Right hindlimb (tissue), 1 donor: Measurements from ENCODE around the gene CT47A1.
"Not testable (repeated sequence)": the region's sequence is repeated elsewhere in the genome, so short reads cannot be mapped to it uniquely, and the experiment has no call there.

ENCODE experiments used
- DNase-seq: peaks from one replicate; pipeline ENCODE4 v3.0.0-alpha.2; 2018

Gene CT47A1

DNA sequence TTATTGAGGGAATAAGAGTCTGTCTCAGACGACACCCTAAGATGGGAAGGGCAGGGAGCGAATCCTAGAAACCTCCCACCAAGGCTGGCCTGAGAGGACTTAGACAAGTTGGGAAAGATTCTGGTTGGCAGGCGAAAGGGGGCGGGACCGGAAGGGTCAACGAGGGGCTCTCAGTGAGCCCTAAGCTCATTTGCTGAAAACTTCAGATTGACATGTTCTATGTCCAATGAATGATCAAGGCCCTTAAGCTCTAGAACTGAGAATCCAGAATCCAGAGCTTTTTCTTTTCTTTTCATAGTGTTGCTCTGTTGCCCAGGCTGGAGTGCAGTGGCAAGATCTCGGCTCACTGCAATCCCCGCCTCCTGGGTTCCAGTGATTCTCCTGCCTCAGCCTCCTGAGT is at the start of gene CT47A1:
CT47A1 (minus strand) TSS at position 101 of the 400 bp plus-strand sequence. CDS start 231 bp downstream, outside the sequence.
- not testable (repeated sequence) for DNase-seq

DNA sequence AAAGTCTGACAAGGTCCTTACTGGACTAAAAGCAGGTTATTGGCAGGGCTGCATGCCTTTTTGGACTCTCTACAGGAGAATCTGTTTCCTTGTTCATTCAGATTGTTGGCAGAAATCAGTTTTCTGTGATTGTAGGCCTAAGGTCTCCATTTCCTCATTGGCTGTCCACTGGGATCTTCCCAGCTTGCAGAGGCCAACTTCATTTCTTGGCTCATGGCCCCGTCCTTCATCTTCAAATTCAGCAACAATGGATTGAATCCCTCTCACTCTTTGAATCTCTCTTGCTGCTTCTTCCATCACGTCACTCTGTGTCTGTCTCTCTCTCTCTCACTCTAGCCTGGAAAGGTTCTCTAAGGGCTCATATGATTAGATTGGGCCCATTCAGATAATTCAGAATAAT is 47.0 kb upstream of the CT47A1 start:
- DNase-seq = peak; percentile 41

DNA sequence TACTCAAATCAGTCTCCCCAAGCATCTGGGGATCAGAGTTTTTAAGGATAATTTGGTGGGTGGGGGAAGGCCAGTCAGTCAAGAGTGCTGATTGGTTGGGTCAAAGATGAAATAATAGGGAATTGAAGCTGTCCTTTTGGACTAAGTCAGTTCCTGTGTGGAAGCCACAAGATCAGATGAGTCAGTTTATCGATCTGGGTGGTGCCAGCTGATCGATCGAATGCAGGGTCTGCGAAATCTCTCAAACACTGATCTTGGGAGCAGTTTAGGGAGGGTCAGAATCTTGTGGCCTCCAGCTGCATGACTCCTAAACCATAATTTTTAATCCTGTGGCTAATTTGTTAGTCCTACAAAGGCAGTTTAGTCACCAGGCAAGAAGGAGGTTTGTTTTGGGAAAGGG is 44.5 kb upstream of the CT47A1 start:
- DNase-seq = no peak

DNA sequence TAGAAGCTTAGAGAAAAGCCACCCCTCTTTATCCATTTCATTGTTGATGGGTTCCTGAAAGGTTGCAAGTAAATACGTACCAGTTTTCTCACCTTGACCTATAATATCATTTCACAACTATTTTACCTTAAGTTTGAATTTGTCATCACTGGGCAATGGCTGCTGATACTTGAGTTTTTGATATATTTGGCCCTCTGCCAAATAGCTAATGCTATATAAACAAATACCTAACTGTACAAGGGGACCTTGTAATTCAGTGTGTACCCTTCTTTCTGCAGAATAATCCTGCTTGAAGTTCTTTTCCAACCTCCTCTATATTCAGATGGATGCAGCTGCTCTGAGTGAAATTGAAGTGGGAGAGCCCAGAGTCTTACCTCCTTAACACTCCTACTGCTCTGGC is 42.9 kb upstream of the CT47A1 start:
- no peak for DNase-seq

DNA sequence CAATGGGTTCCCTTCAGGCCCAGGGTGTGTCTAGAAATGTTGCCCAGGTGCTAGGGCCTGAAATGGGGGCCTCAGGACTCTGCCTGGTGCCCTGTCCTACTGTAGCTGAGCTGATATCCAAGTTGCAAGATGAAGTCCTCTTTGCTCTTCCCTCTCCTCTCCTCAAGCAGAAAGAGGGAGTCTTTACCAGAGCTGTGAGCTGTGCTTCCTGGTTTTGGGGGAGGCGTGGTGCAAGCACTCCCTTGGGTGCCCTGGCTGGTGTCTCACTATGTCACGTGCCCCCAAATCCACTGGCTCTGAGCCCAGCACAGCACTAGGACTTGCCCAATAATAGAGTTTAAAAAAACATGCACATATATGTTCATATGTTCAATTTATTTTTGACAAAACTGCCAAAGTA is 29.3 kb upstream of the CT47A1 start:
- no peak for DNase-seq

DNA sequence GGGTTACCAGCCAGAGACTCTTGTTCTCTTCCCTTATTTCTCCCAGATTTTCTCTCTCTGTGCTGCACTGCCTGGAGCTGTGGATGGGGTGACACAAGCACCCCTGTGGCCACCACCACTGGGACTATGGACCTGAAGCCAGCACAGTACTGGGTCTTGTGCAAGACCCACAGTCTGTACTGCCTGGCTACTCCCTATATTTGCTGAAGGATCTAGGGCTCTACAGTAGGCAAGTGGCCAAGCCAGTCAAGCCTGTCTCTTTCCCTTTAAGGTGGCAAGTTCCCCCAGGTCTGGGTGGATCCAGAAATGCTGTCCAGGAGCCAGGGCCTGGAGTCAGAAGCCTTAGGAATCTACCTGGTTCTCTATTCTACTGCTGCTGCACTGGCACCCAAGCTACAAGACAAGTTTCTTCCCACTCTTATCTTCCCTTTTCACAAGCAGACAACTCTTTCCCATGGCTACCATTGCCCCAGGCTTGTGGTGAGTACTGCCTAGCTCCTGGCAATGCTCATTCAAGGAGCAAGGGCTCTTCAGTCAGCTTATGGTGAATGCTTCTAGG is 28.4 kb upstream of the CT47A1 start:
- no peak for DNase-seq

DNA sequence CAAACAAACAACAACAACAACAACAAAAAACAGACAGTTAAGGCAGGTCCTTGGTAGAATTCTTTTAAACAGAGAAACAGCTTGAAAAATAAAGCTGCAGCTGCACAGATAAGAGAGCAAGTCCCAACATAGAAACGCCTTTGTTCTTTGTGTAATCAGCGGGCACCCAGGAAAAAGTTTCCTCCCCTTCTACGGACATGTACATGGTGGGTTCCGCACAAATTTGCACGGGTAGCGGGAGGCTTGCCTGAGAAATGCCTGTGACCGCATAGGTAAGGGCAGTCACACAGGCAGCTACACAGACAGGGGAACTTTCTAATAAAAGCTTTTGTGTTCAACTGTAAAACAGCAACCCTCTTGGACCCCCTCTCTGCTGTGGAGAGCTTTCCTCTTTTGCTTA is 25.7 kb upstream of the CT47A1 start:
- DNase-seq = no peak

DNA sequence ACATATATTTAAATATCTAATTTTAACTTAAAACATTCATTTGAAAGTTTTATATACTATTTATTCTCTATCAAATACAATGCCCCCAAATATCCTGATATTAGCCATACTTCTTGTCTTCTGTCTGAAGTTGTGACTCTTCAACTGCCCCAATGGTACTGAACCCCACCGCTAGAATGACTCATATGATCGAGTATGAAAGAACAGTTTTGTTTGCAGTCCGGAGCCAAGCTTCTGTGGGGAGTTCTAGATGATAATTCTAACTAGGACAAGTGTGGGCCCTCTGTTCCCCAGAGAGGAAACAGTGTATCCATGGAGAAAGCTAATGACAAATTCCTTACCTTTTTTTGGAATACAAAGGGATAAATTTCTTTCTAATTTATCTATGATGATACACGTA is 24.7 kb upstream of the CT47A1 start:
- DNase-seq = no peak

DNA sequence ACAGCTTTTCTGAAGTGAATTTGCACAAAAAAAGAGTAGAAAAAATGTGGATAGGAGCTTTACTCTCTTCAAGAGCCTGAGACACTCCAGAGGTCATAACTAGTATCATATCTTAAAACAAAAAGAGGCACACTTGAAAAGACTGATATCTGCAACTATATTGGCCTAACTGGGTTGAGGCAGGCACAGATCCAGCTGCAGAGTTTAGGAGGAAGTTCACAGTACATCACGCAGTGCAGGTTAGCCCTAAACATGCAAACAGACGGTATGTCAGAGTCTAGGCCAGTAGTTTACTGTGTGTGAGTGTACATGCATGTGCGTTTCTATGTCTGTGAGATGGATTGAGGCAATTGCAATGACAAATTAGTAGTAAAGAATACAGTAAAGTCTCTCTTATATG is 24.2 kb upstream of the CT47A1 start:
- DNase-seq = no peak

DNA sequence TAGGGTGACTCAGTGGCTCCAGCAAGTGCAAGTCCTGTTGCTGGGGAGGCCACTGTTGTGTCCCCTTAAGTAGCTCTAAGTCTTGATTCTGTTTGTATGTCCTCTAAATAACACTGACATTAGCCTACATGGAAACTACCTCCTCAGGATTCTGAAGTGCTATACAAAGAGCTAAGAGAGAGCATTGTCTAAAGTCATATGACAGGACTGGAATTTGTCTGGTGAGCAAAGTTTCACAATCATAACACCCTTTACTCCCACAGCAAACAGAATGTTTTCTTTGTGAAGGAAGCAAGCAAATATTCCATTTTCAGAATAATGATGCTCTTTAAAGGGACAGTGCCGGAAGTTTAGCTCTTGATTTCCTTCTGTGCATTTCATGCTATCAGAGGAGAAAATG is 23.4 kb upstream of the CT47A1 start:
- DNase-seq = no peak

DNA sequence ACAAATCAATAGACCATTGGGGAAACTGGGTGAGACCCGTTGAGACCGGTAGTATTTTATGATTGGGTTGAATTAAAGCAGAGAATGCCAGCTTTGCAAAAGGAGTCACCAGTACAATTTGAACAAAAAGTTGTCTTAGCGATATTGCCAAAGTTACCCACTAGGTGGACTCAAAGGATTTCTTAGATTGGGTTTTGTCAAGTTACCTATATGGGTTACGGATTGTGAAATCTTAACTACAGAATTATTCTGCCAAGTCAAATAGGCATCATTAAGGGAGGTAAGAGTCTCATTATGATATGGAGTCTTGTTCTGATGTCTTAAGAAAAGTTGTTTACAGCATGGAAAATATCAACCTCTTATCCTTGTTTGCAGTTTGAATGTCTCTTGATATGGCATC is 15.0 kb upstream of the CT47A1 start:
- no peak for DNase-seq

DNA sequence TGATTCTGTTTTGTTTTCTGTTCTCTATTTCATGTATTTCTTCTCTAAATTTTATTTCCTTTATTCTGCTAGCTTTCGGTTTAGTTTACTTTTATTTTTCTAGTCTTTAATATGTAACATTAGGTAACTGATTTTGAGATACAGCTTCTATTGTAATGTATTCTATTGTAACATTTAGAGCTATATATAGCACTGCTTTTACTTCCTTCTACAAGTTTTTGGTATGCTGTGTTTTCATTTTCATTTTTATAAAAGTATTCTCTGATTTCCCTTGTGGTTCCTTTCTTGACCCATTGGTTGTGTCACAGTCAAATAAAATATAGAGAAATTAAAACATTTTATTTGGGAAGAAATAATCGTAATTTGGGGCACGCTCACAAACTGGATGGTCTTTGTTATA is 13.9 kb upstream of the CT47A1 start:
- no peak for DNase-seq

DNA sequence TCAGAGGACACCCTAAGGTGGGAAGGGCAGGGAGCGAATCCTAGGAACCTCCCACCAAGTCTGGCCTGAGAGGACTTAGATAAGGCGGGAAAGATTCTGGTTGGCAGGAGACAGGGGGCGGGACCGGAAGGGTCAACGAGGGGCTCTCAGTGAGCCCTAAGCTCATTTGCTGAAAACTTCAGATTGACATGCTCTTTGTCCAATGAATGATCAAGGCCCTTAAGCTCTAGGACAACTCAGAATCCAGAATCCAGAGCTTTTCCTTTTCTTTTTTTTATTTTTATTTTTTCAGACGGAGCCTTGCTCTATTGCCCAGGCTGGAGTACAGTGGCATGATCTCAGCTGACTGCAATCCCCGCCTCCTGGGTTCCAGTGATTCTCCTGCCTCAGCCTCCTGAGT is 29.1 kb downstream of the CT47A1 start, which contains the start of gene CT47A7:
CT47A7 (minus strand) TSS at position 101 of the 400 bp plus-strand sequence. CDS start 255 bp downstream, outside the sequence.
- DNase-seq = not testable (repeated sequence)
